ENCODE data around the gene HIC1. TPM values are rescaled to one million over a fixed set of nuclear protein-coding genes. Genes with fewer than 3 reads are reported as not detected.
A peak's percentile ranks its signal among the peaks of the same experiment; 100 is the strongest.

Gene HIC1
- total RNA-seq, 1 experiment from 2014 or later = 0.84 TPM

GRCh38 chr17:2047590-2047989 lies 7.3 kb upstream of the HIC1 start:
- intact Hi-C loops (cut with micrococcal nuclease; ENCODE audit: unreplicated experiment) = no loop called here
- no TSS peak for BruUV-seq (replicated peaks)
- Histone ChIP-seq H3K9me3 (ENCODE audit: low read depth, low read length, poor library complexity, severe bottlenecking) (no peaks in the 10 kb centered on the region), H3K36me3 (ENCODE audit: insufficient read depth, low read length, poor library complexity, severe bottlenecking) (peaks cover 15% of the 10 kb centered on the region), H3K27ac (ENCODE audit: low read depth, low read length, poor library complexity, severe bottlenecking) (no peak overlapping the region), H3K27me3 (replicated peaks; ENCODE audit: insufficient read depth, low read depth, low read length, poor library complexity) (no peaks in the 10 kb centered on the region), H3K4me1 (ENCODE audit: insufficient read depth, low read length, poor library complexity, severe bottlenecking) (peaks cover 11% of the 10 kb centered on the region), H3K4me3 (ENCODE audit: low read depth, low read length, poor library complexity, severe bottlenecking) (no peak overlapping the region)
- POLR2A ChIA-PET (ENCODE audit: low non-redundant PET) = no interaction called here
- TF ChIP-seq CTCF (conservative IDR thresholded peaks at IDR 0.05; ENCODE audit: low read depth, low read length) (no peak), EZH2 (IDR thresholded peaks at IDR 0.05; ENCODE audit: borderline replicate concordance, low read depth, low read length, poor library complexity, severe bottlenecking) (no peak)
- DNase-seq (ENCODE audit: low spot score) = no peak
- CTCF ChIA-PET = no interaction called here

GRCh38 chr17:2048805-2049204 lies 6.1 kb upstream of the HIC1 start:
- no peak for DNase-seq (ENCODE audit: low spot score)
- BruUV-seq (replicated peaks) = no TSS peak
- Histone ChIP-seq H3K27me3 (replicated peaks; ENCODE audit: insufficient read depth, low read depth, low read length, poor library complexity) (no peaks in the 10 kb centered on the region), H3K27ac (ENCODE audit: low read depth, low read length, poor library complexity, severe bottlenecking) (peak overlapping the region; percentile 85), H3K4me3 (ENCODE audit: low read depth, low read length, poor library complexity, severe bottlenecking) (peak overlapping the region; percentile 96), H3K4me1 (ENCODE audit: insufficient read depth, low read length, poor library complexity, severe bottlenecking) (peaks cover 5% of the 10 kb centered on the region), H3K36me3 (ENCODE audit: insufficient read depth, low read length, poor library complexity, severe bottlenecking) (peaks cover 5% of the 10 kb centered on the region), H3K9me3 (ENCODE audit: low read depth, low read length, poor library complexity, severe bottlenecking) (no peaks in the 10 kb centered on the region)
- CTCF ChIA-PET = no interaction called here
- POLR2A ChIA-PET (ENCODE audit: low non-redundant PET) = no interaction called here
- intact Hi-C loops (cut with micrococcal nuclease; ENCODE audit: unreplicated experiment) = no loop called here
- TF ChIP-seq CTCF (conservative IDR thresholded peaks at IDR 0.05; ENCODE audit: low read depth, low read length) = no peak
- TF ChIP-seq EZH2 (IDR thresholded peaks at IDR 0.05; ENCODE audit: borderline replicate concordance, low read depth, low read length, poor library complexity, severe bottlenecking) = no peak

GRCh38 chr17:2049333-2050299 lies 5.3 kb upstream of the HIC1 start:
- POLR2A ChIA-PET (ENCODE audit: low non-redundant PET) = interaction anchor here (0.6 kb wide), 1 partner anchor 353 kb away, joined by 3 read pairs; no protein-coding TSS in a partner anchor
- TF ChIP-seq EZH2 (IDR thresholded peaks at IDR 0.05; ENCODE audit: borderline replicate concordance, low read depth, low read length, poor library complexity, severe bottlenecking) = no peak
- no peak for TF ChIP-seq CTCF (conservative IDR thresholded peaks at IDR 0.05; ENCODE audit: low read depth, low read length)
- Histone ChIP-seq H3K36me3 (ENCODE audit: insufficient read depth, low read length, poor library complexity, severe bottlenecking) (no peaks in the 10 kb centered on the region), H3K27me3 (replicated peaks; ENCODE audit: insufficient read depth, low read depth, low read length, poor library complexity) (no peaks in the 10 kb centered on the region), H3K4me1 (ENCODE audit: insufficient read depth, low read length, poor library complexity, severe bottlenecking) (peaks cover 7% of the 10 kb centered on the region), H3K4me3 (ENCODE audit: low read depth, low read length, poor library complexity, severe bottlenecking) (peak overlapping the region; percentile 96), H3K9me3 (ENCODE audit: low read depth, low read length, poor library complexity, severe bottlenecking) (no peaks in the 10 kb centered on the region), H3K27ac (ENCODE audit: low read depth, low read length, poor library complexity, severe bottlenecking) (peak overlapping the region; percentile 85)
- CTCF ChIA-PET = no interaction called here
- intact Hi-C loops (cut with micrococcal nuclease; ENCODE audit: unreplicated experiment) = no loop called here
- no TSS peak for BruUV-seq (replicated peaks)
- peak; percentile 91 for DNase-seq (ENCODE audit: low spot score)
